ENCODE results near the gene CCKAR.

CCKAR gene

DNA sequence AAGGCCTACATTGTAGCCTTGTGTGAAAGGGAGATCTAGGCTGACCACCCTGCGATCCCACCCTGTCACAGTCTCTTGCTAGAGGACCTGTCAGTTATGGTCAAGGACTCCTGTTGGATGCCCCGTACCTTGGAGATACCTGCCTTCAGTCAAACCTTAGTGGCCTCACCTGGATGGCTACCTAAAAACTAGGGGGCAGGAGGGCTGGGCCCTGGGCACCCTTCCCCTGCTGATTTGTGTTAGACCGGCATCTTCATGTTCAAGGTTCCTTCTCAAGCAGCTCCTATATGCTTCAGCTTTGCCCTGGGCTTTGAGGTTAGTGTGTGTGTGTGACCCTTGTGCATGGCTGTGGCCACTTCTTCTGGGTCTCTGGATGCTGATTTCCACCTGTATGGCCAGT, 35.3 kb downstream of the CCKAR start:
- Mint-ChIP-seq H3K4me3 (no peak overlapping the region), H3K27ac (no peak overlapping the region), H3K9me3 (peaks cover 2% of the 10 kb centered on the region), H3K4me1 (no peaks in the 10 kb centered on the region), H3K36me3 (no peaks in the 10 kb centered on the region), H3K27me3 (peaks cover 18% of the 10 kb centered on the region)
- no peak for ATAC-seq

DNA sequence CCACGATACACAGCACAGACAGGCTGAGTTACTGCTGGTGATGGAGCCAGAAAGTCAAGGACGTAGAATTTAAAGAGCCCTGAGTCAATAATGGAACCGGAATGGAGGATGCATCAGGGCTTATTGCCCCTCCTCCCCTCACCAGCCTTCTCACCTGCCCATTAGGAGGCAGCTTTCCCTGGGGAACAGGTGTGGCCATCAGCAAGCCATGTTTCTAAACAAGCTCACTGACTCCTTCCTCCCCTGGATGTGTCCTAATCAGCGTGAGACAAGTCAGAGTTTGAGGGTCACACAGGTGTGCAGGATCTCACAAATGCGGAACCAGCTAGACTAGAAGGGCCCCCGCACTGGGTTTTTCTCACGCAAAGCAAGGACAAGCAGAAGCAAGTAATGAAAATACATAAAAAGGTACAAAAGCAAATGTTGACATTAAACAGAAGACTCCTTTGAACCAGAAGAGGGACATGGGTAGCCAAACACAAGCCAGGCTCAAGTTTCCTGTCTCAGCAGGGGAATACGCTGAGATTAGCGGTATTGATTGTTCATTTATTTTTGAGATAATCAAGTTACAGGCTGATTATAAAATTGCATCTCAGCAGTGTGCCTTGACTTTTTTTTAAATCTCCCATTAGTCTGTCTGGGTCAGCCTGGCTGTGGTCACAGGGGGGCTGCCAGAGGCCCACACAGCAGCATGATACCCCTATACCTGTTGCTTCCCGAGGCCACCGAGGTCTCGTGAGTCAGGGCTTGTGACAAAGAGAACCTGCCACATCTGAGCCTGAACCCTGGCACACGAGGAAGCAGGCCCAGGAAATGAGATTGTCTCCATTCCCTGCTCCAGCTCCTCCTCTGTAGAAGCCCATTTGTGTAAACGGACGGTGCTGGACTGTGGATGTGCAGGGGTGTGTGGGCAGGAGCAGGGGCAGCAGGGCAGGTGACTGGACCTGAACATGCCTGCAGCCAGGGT, 37.4 kb downstream of the CCKAR start:
- ATAC-seq, result no peak

DNA sequence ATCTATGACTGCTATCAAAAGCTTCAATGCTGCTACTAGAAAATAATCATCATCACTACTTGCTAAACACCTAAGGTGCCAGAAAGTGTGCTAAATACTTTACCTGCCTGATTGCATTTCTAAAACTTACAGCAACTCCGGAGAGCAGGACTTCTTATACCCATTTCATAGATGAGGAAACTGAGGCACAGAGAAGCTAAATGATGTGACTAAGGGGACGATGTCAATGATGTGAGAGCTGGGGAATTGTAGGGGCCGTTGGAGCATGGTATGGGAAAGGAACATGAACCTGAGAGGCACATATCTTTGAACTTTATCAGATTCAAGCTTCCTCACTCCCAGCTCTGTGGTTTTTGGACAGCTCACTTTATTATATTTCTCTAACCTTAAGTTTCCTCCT, 38.7 kb downstream of the CCKAR start:
- Mint-ChIP-seq H3K27me3 (peaks cover 9% of the 10 kb centered on the region), H3K4me3 (no peak overlapping the region), H3K27ac (no peak overlapping the region), H3K9me3 (peaks cover 2% of the 10 kb centered on the region), H3K4me1 (no peaks in the 10 kb centered on the region), H3K36me3 (no peaks in the 10 kb centered on the region)
- no peak for ATAC-seq

More for the DNA sequence above, 37.4 kb downstream of the CCKAR start:
- Mint-ChIP-seq H3K4me1 (no peaks in the 10 kb centered on the region), H3K9me3 (peaks cover 2% of the 10 kb centered on the region), H3K36me3 (no peaks in the 10 kb centered on the region), H3K27ac (no peak overlapping the region), H3K4me3 (no peak overlapping the region), H3K27me3 (peaks cover 17% of the 10 kb centered on the region)

DNA sequence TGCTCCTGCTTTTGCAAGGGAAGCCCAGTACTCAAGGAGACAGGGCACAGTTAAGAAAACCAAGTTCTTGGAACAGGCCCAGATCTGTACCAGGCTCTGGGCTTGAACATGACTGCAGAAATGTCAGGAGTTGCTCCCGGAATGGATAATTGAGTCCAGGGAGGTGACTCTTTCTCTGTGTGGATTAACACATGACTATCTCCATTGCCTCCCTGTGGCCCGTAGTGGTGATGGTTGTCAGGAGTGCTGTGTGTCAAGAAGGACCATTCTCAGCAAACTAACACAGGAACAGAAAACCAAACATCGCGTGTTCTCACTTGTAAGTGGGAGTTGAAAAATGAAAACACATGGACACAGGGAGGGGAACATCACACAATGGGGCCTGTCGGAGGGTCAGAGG, 39.9 kb downstream of the CCKAR start:
- Mint-ChIP-seq H3K27ac (no peak overlapping the region), H3K4me1 (no peaks in the 10 kb centered on the region), H3K9me3 (peaks cover 2% of the 10 kb centered on the region), H3K27me3 (peaks cover 6% of the 10 kb centered on the region), H3K4me3 (no peak overlapping the region), H3K36me3 (no peaks in the 10 kb centered on the region)
- no peak for ATAC-seq

DNA sequence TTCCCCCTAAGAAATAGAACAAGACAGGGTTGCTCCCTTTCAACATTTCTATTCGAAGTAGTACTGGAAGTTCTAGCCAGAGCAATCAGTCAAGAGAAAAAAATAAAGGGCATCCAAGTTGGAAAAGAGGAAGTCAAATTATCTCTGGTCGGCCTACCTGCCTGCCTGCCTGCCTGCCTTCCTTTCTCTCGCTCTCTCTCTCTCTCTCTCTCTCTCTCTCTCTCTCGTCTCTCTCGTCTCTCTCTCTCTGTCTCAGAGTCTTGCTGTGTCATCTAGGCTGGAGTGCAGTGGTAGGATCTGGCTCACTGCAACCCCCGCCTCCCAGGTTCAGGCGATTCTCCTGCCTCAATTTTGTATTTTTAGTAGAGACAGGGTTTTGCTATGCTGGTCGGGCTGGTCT, 42.9 kb downstream of the CCKAR start:
- peaks cover 6% of the 10 kb centered on the region for H3K36me3 Mint-ChIP-seq
- no peak for ATAC-seq
- H3K9me3 Mint-ChIP-seq, result no peaks in the 10 kb centered on the region
- H3K27ac Mint-ChIP-seq, result no peak overlapping the region
- no peaks in the 10 kb centered on the region for H3K27me3 Mint-ChIP-seq
- H3K4me1 Mint-ChIP-seq, result no peaks in the 10 kb centered on the region
- H3K4me3 Mint-ChIP-seq, result no peak overlapping the region

DNA sequence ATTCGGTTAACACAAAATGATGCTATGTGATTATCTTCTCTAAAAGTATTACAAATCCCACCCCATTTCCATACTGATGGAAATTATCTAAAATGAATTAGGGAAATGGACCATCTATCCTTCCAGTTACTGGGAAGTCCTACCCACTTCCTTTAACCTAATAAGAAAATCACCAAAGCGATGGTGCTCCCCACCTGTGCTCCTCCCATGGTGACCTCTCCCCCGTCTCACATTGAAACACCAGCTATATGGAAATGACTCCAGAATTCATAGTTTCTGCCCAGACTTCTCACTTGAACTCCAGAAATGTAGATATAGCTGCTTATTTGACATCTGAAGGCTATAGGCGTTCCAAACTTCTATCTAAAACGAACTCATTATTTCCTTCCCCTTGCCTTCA, 48.5 kb downstream of the CCKAR start:
- Mint-ChIP-seq H3K27me3 (no peaks in the 10 kb centered on the region), H3K4me3 (no peak overlapping the region), H3K9me3 (no peaks in the 10 kb centered on the region), H3K36me3 (peaks cover 14% of the 10 kb centered on the region), H3K4me1 (no peaks in the 10 kb centered on the region), H3K27ac (no peak overlapping the region)
- ATAC-seq, result no peak

DNA sequence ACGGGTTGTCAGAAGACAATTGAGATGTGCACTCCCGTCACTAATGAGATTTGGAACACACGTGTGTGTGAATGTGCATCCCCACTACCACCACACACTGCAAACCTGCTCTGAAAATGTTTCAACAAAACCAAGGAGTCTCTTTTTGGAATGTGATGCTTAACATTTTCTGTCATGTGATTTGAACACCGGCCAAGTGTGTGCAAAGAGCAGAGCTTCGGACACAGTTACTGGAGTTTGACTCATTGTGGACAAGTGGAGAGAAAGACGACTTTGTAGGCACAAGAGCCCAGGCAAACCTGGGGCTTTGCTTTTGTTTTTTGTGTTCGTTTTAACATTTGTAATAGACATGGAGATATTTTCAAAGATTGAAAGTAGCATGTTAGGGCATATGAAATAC, 49.2 kb downstream of the CCKAR start:
- Mint-ChIP-seq H3K4me3 (no peak overlapping the region), H3K4me1 (no peaks in the 10 kb centered on the region), H3K27me3 (no peaks in the 10 kb centered on the region), H3K36me3 (peaks cover 18% of the 10 kb centered on the region), H3K27ac (no peak overlapping the region), H3K9me3 (no peaks in the 10 kb centered on the region)
- no peak for ATAC-seq

DNA sequence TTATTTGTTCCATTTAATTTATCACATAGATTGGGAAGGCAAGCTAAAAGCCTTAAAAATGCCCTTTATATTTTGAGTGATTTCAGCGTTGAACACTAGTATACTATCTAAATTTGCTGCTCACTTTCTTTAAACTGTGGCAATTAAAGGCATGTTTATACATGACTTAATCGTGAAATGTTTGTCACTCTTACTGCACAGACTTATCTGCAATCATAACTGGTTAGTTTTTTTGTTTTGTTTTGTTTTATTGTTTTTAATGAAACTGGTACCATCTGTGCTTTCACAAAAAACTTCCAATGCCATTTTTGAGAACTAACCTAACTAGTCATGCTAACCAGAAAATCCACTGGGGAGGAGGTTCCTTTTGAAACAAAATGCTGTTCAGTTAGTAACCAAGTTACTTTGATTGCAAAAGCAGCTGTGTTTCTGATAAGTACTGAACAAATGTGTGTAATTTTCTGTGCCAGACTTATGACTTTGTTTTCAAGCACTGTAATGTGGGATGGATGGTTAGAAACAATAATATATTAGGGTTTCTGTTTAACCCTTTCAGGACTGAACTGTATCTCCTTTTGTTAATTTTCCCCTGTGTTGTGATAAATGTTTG, 56.1 kb downstream of the CCKAR start:
- Mint-ChIP-seq H3K9me3 (no peaks in the 10 kb centered on the region), H3K36me3 (peaks cover 58% of the 10 kb centered on the region), H3K4me3 (no peak overlapping the region), H3K27ac (no peak overlapping the region), H3K27me3 (no peaks in the 10 kb centered on the region), H3K4me1 (no peaks in the 10 kb centered on the region)
- no peak for ATAC-seq

DNA sequence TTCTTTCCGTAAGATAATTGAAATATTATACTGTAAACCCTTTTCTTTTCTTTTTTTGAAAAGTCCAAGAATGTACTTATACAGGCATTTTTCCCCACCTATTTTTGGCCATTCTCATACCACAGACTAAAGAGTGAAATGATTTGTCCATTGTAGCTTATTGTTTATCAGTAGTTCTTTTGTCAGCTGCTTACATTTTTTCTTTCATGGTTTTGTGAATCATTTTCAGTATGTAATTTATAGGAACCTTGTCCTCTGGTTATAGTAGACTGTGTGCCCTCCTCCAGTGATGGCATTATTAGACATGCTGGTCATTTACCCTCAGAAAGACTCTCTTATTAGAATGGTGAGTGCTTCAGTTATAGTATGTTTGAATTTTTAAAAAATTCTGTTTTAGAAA, 56.7 kb downstream of the CCKAR start:
- no peak overlapping the region for H3K27ac Mint-ChIP-seq
- H3K36me3 Mint-ChIP-seq, result peaks cover 58% of the 10 kb centered on the region
- H3K9me3 Mint-ChIP-seq, result no peaks in the 10 kb centered on the region
- ATAC-seq, result no peak
- H3K27me3 Mint-ChIP-seq, result no peaks in the 10 kb centered on the region
- H3K4me1 Mint-ChIP-seq, result no peaks in the 10 kb centered on the region
- H3K4me3 Mint-ChIP-seq, result no peak overlapping the region

DNA sequence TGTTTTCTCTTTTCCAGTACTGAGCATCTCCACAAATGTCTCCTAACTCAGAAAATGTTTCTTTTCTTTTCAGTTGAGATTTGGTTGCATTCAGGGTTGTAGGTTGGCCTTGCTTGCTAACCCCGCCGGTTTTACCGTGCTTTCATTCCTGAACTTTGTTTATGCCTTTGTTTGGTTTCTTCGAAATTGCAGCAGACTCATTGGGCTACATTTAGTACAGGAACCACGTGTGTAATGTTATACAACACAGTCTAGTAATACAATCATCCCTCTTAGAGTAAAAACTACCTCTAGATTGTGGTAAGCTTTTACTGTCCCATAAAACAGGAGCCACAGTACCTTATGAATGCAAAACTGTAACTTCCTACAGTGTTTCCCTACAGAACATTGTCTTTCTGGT, 57.9 kb downstream of the CCKAR start:
- no peak for ATAC-seq
- Mint-ChIP-seq H3K4me1 (no peaks in the 10 kb centered on the region), H3K27ac (no peak overlapping the region), H3K27me3 (no peaks in the 10 kb centered on the region), H3K9me3 (no peaks in the 10 kb centered on the region), H3K4me3 (no peak overlapping the region), H3K36me3 (peaks cover 60% of the 10 kb centered on the region)

DNA sequence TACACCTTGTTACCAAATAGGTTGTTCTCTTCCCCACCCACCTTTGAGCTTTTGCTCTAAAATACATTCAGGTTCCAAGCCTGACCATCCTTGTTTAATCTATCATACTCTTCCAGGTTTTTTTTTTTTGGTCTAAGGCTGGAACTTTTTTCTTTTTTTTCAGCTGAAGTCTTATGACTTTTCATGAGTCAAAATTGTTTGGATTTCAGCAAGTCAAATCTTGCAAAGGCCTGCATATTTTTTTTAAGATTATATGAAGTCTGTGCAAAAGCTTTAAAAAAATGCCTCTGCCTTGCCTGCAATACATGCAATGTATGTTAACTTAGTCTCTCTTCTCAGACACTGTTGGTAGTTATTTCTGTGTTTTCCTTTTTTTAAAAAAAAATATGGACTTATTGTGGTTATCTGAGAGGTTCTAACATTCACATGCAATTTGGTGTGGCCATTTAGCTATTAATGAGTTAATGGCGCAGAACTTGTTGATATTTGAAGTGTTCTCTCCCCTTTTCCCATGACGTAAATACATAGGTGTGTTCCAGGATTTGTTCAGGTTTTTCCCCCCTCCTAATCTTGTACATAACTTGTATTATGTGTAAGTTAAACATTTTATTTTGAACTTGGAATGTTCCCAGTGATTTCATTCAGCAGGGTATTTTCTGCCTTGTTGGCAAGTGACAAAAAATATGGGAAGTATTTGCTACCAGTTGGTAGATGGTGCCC, 58.7 kb downstream of the CCKAR start:
- Mint-ChIP-seq H3K9me3 (no peaks in the 10 kb centered on the region), H3K27me3 (no peaks in the 10 kb centered on the region), H3K36me3 (peaks cover 63% of the 10 kb centered on the region), H3K27ac (no peak overlapping the region), H3K4me1 (no peaks in the 10 kb centered on the region), H3K4me3 (no peak overlapping the region)
- no peak for ATAC-seq
